NCI-H69 (cell line): ENCODE measurements around the gene TNFSF10.

Experiments used
- DNase-seq: peaks from one replicate; lab custom pipeline; 2025; lab: John Stamatoyannopoulos, UW

TNFSF10 gene

GRCh38 chr3:172516318-172517214, 6.7 kb downstream of the TNFSF10 start:
- no peak for DNase-seq

- no peak for DNase-seq
Measured at GRCh38 chr3:172515130-172515918, 7.9 kb downstream of the TNFSF10 start.

GRCh38 chr3:172514678-172515077, 8.6 kb downstream of the TNFSF10 start:
- DNase-seq: no peak

GRCh38 chr3:172513488-172513887, 9.7 kb downstream of the TNFSF10 start:
- DNase-seq: no peak

- no peak for DNase-seq
Measured at GRCh38 chr3:172511783-172512762, 11.2 kb downstream of the TNFSF10 start.

GRCh38 chr3:172506094-172506493, 17.1 kb downstream of the TNFSF10 start:
- DNase-seq: no peak

GRCh38 chr3:172501540-172501939, 21.7 kb downstream of the TNFSF10 start:
- DNase-seq: no peak

GRCh38 chr3:172490198-172490669, 33.0 kb downstream of the TNFSF10 start:
- peak; percentile 76 for DNase-seq

- no peak for DNase-seq
Measured at GRCh38 chr3:172478116-172478515, 45.1 kb downstream of the TNFSF10 start.

GRCh38 chr3:172476347-172476746, 46.9 kb downstream of the TNFSF10 start:
- peak; percentile 21 for DNase-seq

- no peak for DNase-seq
Measured at GRCh38 chr3:172475703-172476102, 47.5 kb downstream of the TNFSF10 start.

GRCh38 chr3:172471903-172472302, 51.3 kb downstream of the TNFSF10 start:
- no peak for DNase-seq

GRCh38 chr3:172470588-172470987, 52.6 kb downstream of the TNFSF10 start:
- no peak for DNase-seq

GRCh38 chr3:172467170-172467824, 55.9 kb downstream of the TNFSF10 start:
- peak; percentile 49 for DNase-seq

GRCh38 chr3:172466553-172467130, 56.6 kb downstream of the TNFSF10 start:
- no peak for DNase-seq

GRCh38 chr3:172465281-172465680, 57.9 kb downstream of the TNFSF10 start:
- no peak for DNase-seq

GRCh38 chr3:172464306-172464705, 58.9 kb downstream of the TNFSF10 start:
- DNase-seq: no peak

GRCh38 chr3:172461530-172462138, 61.6 kb downstream of the TNFSF10 start:
- peak; percentile 62 for DNase-seq

- DNase-seq: no peak
Measured at GRCh38 chr3:172456404-172456803, 66.8 kb downstream of the TNFSF10 start.
